ENCODE measurements around the gene RHOH.

GRCh38 chr4:40294339-40294738, 97.5 kb downstream of the RHOH start:
- TF ChIP-seq EZH2phosphoT487 (IDR thresholded peaks at IDR 0.05; ENCODE audit: insufficient read depth, low read depth) = no peak
- no peak for TF ChIP-seq EZH2 (IDR thresholded peaks at IDR 0.05; ENCODE audit: insufficient read depth, poor library complexity, severe bottlenecking)

Data from GM23248 (cell line).